Measurements from ENCODE around the gene ANGEL1.

Gene ANGEL1

GRCh38 chr14:76779221-76780057 lies 33.2 kb downstream of the ANGEL1 start:
- peaks cover 7% of the 10 kb centered on the region; the same call in 1 of the 2 replicates for H3K36me3 ChIP-seq
- H3K4me3 ChIP-seq (ENCODE audit: low read depth, low read length): no peak overlapping the region
- peaks cover 9% of the 10 kb centered on the region for H3K4me1 ChIP-seq
- TF ChIP-seq CTCF (IDR thresholded peaks at IDR 0.05; ENCODE audit: low read depth, low read length): no peak
- DNase-seq: no peak
- H3K9me3 ChIP-seq: no peaks in the 10 kb centered on the region
- H3K27me3 ChIP-seq: no peaks in the 10 kb centered on the region

DNA sequence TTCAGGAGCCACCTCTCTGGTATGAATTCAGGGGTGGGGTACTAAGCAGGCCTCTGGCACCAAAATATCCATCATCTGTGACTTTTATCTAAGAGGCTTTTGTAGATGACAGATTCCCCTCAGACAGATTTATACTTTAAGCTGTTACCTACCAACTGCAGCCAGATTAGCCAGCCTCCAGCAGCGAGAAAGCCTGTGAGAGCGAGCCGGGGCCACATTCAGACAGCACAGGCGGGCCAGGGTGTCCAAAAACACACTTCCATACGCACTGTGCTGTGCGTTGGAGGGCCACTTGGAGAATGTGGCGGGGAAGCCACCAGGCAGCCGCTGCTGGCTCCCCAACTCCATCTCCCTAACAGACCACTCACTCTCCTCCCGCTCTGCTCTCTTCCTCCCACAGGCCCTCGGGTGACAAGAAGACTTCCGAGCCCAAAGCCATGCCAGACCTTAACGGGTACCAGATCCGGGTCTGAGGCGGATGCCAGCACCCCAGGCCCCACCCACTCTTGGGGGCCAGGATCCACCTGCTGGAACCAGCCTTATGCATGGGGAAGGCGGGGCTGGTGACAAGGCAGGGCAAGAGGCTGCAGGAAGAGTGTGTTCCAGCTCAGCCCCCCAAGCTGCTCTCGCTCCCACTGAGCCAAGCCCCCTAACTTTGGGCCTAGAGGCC lies 34.0 kb downstream of the ANGEL1 start:
- H3K27me3 ChIP-seq: no peaks in the 10 kb centered on the region
- TF ChIP-seq CTCF (IDR thresholded peaks at IDR 0.05; ENCODE audit: low read depth, low read length): no peak
- DNase-seq: no peak
- H3K4me3 ChIP-seq (ENCODE audit: low read depth, low read length): no peak overlapping the region
- peaks cover 7% of the 10 kb centered on the region; the same call in 1 of the 2 replicates for H3K36me3 ChIP-seq
- no peaks in the 10 kb centered on the region for H3K9me3 ChIP-seq
- H3K4me1 ChIP-seq: peaks cover 9% of the 10 kb centered on the region

- H3K36me3 ChIP-seq: peaks cover 7% of the 10 kb centered on the region; the same call in 1 of the 2 replicates
- no peaks in the 10 kb centered on the region for H3K27me3 ChIP-seq
- TF ChIP-seq CTCF (IDR thresholded peaks at IDR 0.05; ENCODE audit: low read depth, low read length): no peak
- DNase-seq: no peak
- no peak overlapping the region for H3K4me3 ChIP-seq (ENCODE audit: low read depth, low read length)
- no peaks in the 10 kb centered on the region for H3K9me3 ChIP-seq
- peaks cover 15% of the 10 kb centered on the region for H3K4me1 ChIP-seq
Observed at GRCh38 chr14:76777721-76778120, 35.0 kb downstream of the ANGEL1 start.

GRCh38 chr14:76776428-76777251 lies 36.0 kb downstream of the ANGEL1 start:
- no peaks in the 10 kb centered on the region; the same call in 1 of the 2 replicates for H3K36me3 ChIP-seq
- no peaks in the 10 kb centered on the region for H3K9me3 ChIP-seq
- H3K27me3 ChIP-seq: no peaks in the 10 kb centered on the region
- DNase-seq: no peak
- H3K4me1 ChIP-seq: peaks cover 18% of the 10 kb centered on the region
- peak; percentile 43 for TF ChIP-seq CTCF (IDR thresholded peaks at IDR 0.05; ENCODE audit: low read depth, low read length)
- H3K4me3 ChIP-seq (ENCODE audit: low read depth, low read length): no peak overlapping the region

- Histone ChIP-seq H3K4me3 (ENCODE audit: low read depth, low read length) (no peak overlapping the region), H3K36me3 (no peaks in the 10 kb centered on the region; the same call in 1 of the 2 replicates), H3K27me3 (no peaks in the 10 kb centered on the region), H3K9me3 (no peaks in the 10 kb centered on the region), H3K4me1 (peaks cover 17% of the 10 kb centered on the region)
- TF ChIP-seq CTCF (IDR thresholded peaks at IDR 0.05; ENCODE audit: low read depth, low read length): no peak
- no peak for DNase-seq
Observed at GRCh38 chr14:76775695-76776427, 36.8 kb downstream of the ANGEL1 start.
